ENCODE results near the gene PRDM4.

The PRDM4 gene

GRCh38 chr12:107764626-107765025, 3.7 kb upstream of the PRDM4 start:
- Histone ChIP-seq H3K4me1 (ENCODE audit: control insufficient read depth, insufficient read depth, low read length) (no peaks in the 10 kb centered on the region), H3K4me3 (ENCODE audit: low read depth, low read length) (no peak overlapping the region), H3K9me3 (ENCODE audit: control insufficient read depth, insufficient read depth, low read depth, low read length) (no peaks in the 10 kb centered on the region), H3K27ac (ENCODE audit: extremely low read depth, low read depth, low read length) (no peak overlapping the region), H3K36me3 (ENCODE audit: control insufficient read depth in 2 of 2, insufficient read depth in 1 of 2, low read length in 2 of 2) (no peaks in the 10 kb centered on the region)
- TF ChIP-seq SCRT1 (tag by site-specific recombination; IDR thresholded peaks at IDR 0.05; ENCODE audit: borderline replicate concordance) (no peak), ZNF654 (tag by site-specific recombination; IDR thresholded peaks at IDR 0.05; ENCODE audit: low read depth) (no peak), ZFP69B (tag by site-specific recombination; IDR thresholded peaks at IDR 0.05) (no peak), ZFP3 (tag by site-specific recombination; IDR thresholded peaks at IDR 0.05; ENCODE audit: low read depth) (no peak), ZNF843 (tag by site-specific recombination; IDR thresholded peaks at IDR 0.05) (no peak), PRDM10 (tag by site-specific recombination; IDR thresholded peaks at IDR 0.05) (peak; percentile 85), ZNF114 (tag by site-specific recombination; IDR thresholded peaks at IDR 0.05) (no peak)
- ChIA-PET CTCF (interaction anchor here (0.8 kb wide), 1 partner anchor 148 kb away, joined by 3 read pairs; no protein-coding TSS in a partner anchor), POLR2A (no interaction called here)

GRCh38 chr12:107762874-107763273, 1.9 kb upstream of the PRDM4 start:
- POLR2A ChIA-PET = no interaction called here
- CTCF ChIA-PET = no interaction called here
- Histone ChIP-seq H3K27ac (ENCODE audit: extremely low read depth, low read depth, low read length) (no peak overlapping the region), H3K4me1 (ENCODE audit: control insufficient read depth, insufficient read depth, low read length) (peaks cover 6% of the 10 kb centered on the region), H3K4me3 (ENCODE audit: low read depth, low read length) (no peak overlapping the region), H3K9me3 (ENCODE audit: control insufficient read depth, insufficient read depth, low read depth, low read length) (no peaks in the 10 kb centered on the region), H3K36me3 (ENCODE audit: control insufficient read depth in 2 of 2, insufficient read depth in 1 of 2, low read length in 2 of 2) (peaks cover 9 to 13% of the 10 kb centered on the region in 2 experiments)
- TF ChIP-seq GLIS2 (tag by site-specific recombination; IDR thresholded peaks at IDR 0.05) (no peak), ZNF184 (tag by site-specific recombination; IDR thresholded peaks at IDR 0.05) (peak; percentile 97)

- peaks cover 23 to 27% of the 10 kb centered on the region in 2 experiments for H3K36me3 ChIP-seq (ENCODE audit: control insufficient read depth in 2 of 2, insufficient read depth in 1 of 2, low read length in 2 of 2)
- H3K9me3 ChIP-seq (ENCODE audit: control insufficient read depth, insufficient read depth, low read depth, low read length) = no peaks in the 10 kb centered on the region
- H3K4me1 ChIP-seq (ENCODE audit: control insufficient read depth, insufficient read depth, low read length) = peaks cover 6% of the 10 kb centered on the region
- CTCF ChIA-PET = interaction anchor here (0.8 kb wide), 1 partner anchor 124 kb away, joined by 3 read pairs; no protein-coding TSS in a partner anchor
- H3K4me3 ChIP-seq (ENCODE audit: low read depth, low read length) = peak overlapping the region; percentile 80
- no peak overlapping the region; the same call in 1 of the 2 replicates for H3K27ac ChIP-seq (ENCODE audit: extremely low read depth, low read depth, low read length)
- POLR2A ChIA-PET = interaction anchor here (0.8 kb wide), 1 partner anchor 442 kb away, joined by 3 read pairs; no protein-coding TSS in a partner anchor
- TF ChIP-seq ZNF449 (tag by site-specific recombination; IDR thresholded peaks at IDR 0.05) = no peak
- TF ChIP-seq PRDM1 (tag by site-specific recombination; IDR thresholded peaks at IDR 0.05) = no peak
- no peak for TF ChIP-seq OSR2 (tag by site-specific recombination; IDR thresholded peaks at IDR 0.05)
- 0 out of 2 replicates have a peak, but pooled peaks have one; percentile 13 for TF ChIP-seq ZBTB48 (tag by site-specific recombination; IDR thresholded peaks at IDR 0.05)
- peak; percentile 61 for TF ChIP-seq ZNF600 (tag by site-specific recombination; IDR thresholded peaks at IDR 0.05)
- no peak for TF ChIP-seq ZNF302 (tag by site-specific recombination; IDR thresholded peaks at IDR 0.05; ENCODE audit: low read depth)
- no peak for TF ChIP-seq ZNF660 (tag by site-specific recombination; IDR thresholded peaks at IDR 0.05)
- TF ChIP-seq ZFP41 (tag by site-specific recombination; IDR thresholded peaks at IDR 0.05; ENCODE audit: borderline replicate concordance) = no peak
- TF ChIP-seq FEZF1 (tag by site-specific recombination; IDR thresholded peaks at IDR 0.05) = no peak
- TF ChIP-seq HOXD13 (CRISPR knock-in tag; IDR thresholded peaks at IDR 0.05; ENCODE audit: borderline replicate concordance) = no peak
- TF ChIP-seq TCF7L2 (IDR thresholded peaks at IDR 0.05; ENCODE audit: borderline replicate concordance, low read depth, low read length) = no peak
- no peak for TF ChIP-seq ZNF645 (tag by site-specific recombination; IDR thresholded peaks at IDR 0.05)
- no peak for TF ChIP-seq ZNF830 (tag by site-specific recombination; IDR thresholded peaks at IDR 0.05; ENCODE audit: low read depth)
- no peak for TF ChIP-seq ZNF169 (tag by site-specific recombination; IDR thresholded peaks at IDR 0.05)
- no peak for TF ChIP-seq HOXC10 (CRISPR knock-in tag; IDR thresholded peaks at IDR 0.05)
- TF ChIP-seq ZNF335 (tag by site-specific recombination; conservative IDR thresholded peaks at IDR 0.05) = peak; percentile 97
- no peak for TF ChIP-seq ZSCAN23 (tag by site-specific recombination; IDR thresholded peaks at IDR 0.05)
- peak; percentile 22; the same call in 1 of the 2 replicates for TF ChIP-seq ZNF341 (tag by site-specific recombination; IDR thresholded peaks at IDR 0.05; ENCODE audit: low read depth)
- no peak for TF ChIP-seq ZFHX2 (tag by site-specific recombination; conservative IDR thresholded peaks at IDR 0.05)
Measured at GRCh38 chr12:107761502-107761904, 566 bp upstream of the PRDM4 start.

Measured in HEK293 (cell line).